Skeletal muscle tissue (tissue), 4 donors: Measurements from ENCODE around the gene KLK5. TPM values are rescaled to one million over a fixed set of nuclear protein-coding genes. Genes with fewer than 3 reads are reported as not detected.

ENCODE experiments used
- H3K27ac ChIP-seq: one replicate; pipeline ENCODE4 v1.7.0; 2013; ENCODE audit warnings: mild to moderate bottlenecking, low read depth, low read length, inconsistent platforms
- H3K27me3 ChIP-seq, 3 donors: one replicate each; pipeline ENCODE4 v1.7.0; 2013; ENCODE audit warnings: low read length in 3 of 3; ENCODE audit not compliant: control insufficient read depth in 3 of 3, insufficient read depth in 3 of 3
- H3K36me3 ChIP-seq, 3 donors: one replicate each; pipeline ENCODE4 v1.7.0; 2013; ENCODE audit warnings: low read length in 3 of 3; ENCODE audit not compliant: control insufficient read depth in 3 of 3, insufficient read depth in 3 of 3
- H3K4me1 ChIP-seq, 3 donors: one replicate each; pipeline ENCODE4 v1.7.0; 2013; ENCODE audit warnings: low read length in 3 of 3, mild to moderate bottlenecking in 3 of 3; ENCODE audit not compliant: control insufficient read depth in 3 of 3, insufficient read depth in 3 of 3
- H3K4me3 ChIP-seq, 3 donors: one replicate each; pipeline ENCODE4 v1.7.0; 2013; ENCODE audit warnings: low read length in 3 of 3
- H3K9ac ChIP-seq, 3 donors: one replicate each; pipeline ENCODE4 v1.7.0; 2013; ENCODE audit warnings: low read length in 3 of 3, mild to moderate bottlenecking in 3 of 3, moderate library complexity in 2 of 3, low read depth in 1 of 3
- H3K9me3 ChIP-seq, 3 donors: one replicate each; pipeline ENCODE4 v1.7.0; 2013; ENCODE audit warnings: low read length in 3 of 3; ENCODE audit not compliant: control insufficient read depth in 3 of 3
- total RNA-seq: library from RNA; depleted of rRNA; stranded (reverse); fragments of >200 nt; gene quantifications from one replicate; pipeline ENCODE4 v1.2.3, GENCODE V29; 2014
- donor health status: Osteomylitis.

The KLK5 gene
- total RNA-seq, 1 donor from 2014 or later = not detected

- no peak overlapping the region for H3K27ac ChIP-seq
- H3K4me3 ChIP-seq = no peak overlapping the region
- H3K9ac ChIP-seq = no peak overlapping the region
- H3K9me3 ChIP-seq = peaks cover 0 to 3% (median 2%) of the 10 kb centered on the region in 3 donors
- no peaks in the 10 kb centered on the region for H3K36me3 ChIP-seq
- peaks cover 3 to 9% (median 4%) of the 10 kb centered on the region in 3 donors for H3K27me3 ChIP-seq
- no peaks in the 10 kb centered on the region for H3K4me1 ChIP-seq
Measured at GRCh38 chr19:50928831-50929230, 24.0 kb downstream of the KLK5 start.

- H3K27me3 ChIP-seq = peaks cover 4 to 13% (median 9%) of the 10 kb centered on the region in 3 donors
Measured at GRCh38 chr19:50926144-50926543, 26.7 kb downstream of the KLK5 start.

DNA sequence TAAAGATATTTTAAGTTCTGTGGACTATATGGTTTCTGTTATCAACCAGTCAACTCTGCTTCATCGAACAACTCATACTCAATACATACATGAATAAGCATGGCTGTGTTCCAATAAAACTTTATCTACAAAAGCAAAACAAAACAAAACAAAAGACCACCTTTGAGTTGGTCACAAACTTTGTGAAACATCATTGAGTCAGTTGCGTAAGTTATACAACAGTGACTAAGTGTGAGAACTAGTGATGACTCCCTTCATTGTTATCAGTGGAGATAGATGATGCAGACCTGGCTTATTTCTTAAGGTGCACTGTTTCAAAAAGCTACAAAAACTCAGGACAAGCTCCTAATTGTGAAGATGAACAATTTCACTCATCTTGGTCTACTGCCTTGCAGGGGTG is 27.1 kb downstream of the KLK5 start:
- H3K9ac ChIP-seq = no peak overlapping the region
- no peaks in the 10 kb centered on the region for H3K36me3 ChIP-seq
- no peak overlapping the region for H3K27ac ChIP-seq
- no peak overlapping the region for H3K4me3 ChIP-seq
- H3K27me3 ChIP-seq = peaks cover 4 to 14% (median 9%) of the 10 kb centered on the region in 3 donors
- no peaks in the 10 kb centered on the region for H3K4me1 ChIP-seq
- H3K9me3 ChIP-seq = peaks cover 0 to 3% (median 0%) of the 10 kb centered on the region in 3 donors

More at GRCh38 chr19:50926144-50926543, 26.7 kb downstream of the KLK5 start:
- H3K9me3 ChIP-seq = peaks cover 0 to 3% (median 0%) of the 10 kb centered on the region in 3 donors
- no peaks in the 10 kb centered on the region for H3K4me1 ChIP-seq
- no peak overlapping the region for H3K27ac ChIP-seq
- no peaks in the 10 kb centered on the region for H3K36me3 ChIP-seq
- H3K4me3 ChIP-seq = no peak overlapping the region
- no peak overlapping the region for H3K9ac ChIP-seq

DNA sequence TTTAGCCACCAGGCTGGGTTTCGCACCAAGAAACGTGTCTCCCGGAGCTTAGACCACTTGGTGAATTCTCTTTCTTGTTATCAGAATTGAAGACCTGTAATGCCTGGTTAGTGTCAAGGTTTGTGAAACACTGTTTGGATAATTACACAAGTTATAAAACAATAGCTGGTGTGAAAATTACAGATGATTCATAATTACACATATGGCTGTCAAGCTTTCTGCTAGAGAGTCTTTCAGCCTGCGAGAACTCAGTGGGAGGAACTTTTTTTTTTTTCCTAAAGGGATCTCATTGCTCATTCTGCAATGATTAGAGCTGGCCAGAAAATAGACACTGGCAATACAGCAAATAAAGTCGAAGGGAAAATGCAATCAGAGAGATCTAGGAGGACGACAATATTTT is 28.3 kb downstream of the KLK5 start:
- Histone ChIP-seq H3K36me3 (no peaks in the 10 kb centered on the region), H3K4me1 (no peaks in the 10 kb centered on the region), H3K9ac (no peak overlapping the region), H3K27me3 (peaks cover 4 to 19% (median 9%) of the 10 kb centered on the region in 3 donors), H3K9me3 (peaks cover 0 to 3% (median 0%) of the 10 kb centered on the region in 3 donors), H3K27ac (no peak overlapping the region), H3K4me3 (no peak overlapping the region)

DNA sequence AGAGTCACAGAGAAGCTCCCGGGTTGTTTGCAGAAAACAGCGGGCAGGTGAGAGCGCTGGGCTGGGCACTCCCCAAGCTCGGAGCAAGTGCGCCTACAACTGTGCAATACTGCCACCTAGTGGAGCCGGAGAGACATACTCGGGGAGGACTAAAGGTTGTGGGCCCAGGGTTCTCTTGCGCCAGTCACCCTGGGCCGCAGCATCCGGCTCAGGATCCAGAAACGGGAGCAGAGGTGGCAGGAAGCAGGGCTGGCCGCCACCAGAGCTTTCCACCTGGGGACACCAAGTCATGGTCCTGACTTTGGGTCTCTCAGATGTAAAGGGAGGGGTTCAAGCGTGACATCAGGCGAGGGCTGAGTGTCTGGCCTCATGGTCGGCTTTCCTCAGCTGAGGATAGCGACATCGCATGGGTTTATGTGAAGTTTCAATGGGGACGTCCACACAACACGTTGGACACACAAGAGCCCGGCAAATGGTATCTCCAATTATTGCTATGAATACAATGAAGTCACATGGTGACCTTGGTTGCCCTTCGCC is 30.5 kb downstream of the KLK5 start:
- no peak overlapping the region for H3K27ac ChIP-seq
- H3K27me3 ChIP-seq = peaks cover 4 to 19% (median 6%) of the 10 kb centered on the region in 3 donors
- no peak overlapping the region for H3K9ac ChIP-seq
- H3K4me1 ChIP-seq = no peaks in the 10 kb centered on the region
- H3K4me3 ChIP-seq = no peak overlapping the region
- no peaks in the 10 kb centered on the region for H3K9me3 ChIP-seq
- no peaks in the 10 kb centered on the region for H3K36me3 ChIP-seq

DNA sequence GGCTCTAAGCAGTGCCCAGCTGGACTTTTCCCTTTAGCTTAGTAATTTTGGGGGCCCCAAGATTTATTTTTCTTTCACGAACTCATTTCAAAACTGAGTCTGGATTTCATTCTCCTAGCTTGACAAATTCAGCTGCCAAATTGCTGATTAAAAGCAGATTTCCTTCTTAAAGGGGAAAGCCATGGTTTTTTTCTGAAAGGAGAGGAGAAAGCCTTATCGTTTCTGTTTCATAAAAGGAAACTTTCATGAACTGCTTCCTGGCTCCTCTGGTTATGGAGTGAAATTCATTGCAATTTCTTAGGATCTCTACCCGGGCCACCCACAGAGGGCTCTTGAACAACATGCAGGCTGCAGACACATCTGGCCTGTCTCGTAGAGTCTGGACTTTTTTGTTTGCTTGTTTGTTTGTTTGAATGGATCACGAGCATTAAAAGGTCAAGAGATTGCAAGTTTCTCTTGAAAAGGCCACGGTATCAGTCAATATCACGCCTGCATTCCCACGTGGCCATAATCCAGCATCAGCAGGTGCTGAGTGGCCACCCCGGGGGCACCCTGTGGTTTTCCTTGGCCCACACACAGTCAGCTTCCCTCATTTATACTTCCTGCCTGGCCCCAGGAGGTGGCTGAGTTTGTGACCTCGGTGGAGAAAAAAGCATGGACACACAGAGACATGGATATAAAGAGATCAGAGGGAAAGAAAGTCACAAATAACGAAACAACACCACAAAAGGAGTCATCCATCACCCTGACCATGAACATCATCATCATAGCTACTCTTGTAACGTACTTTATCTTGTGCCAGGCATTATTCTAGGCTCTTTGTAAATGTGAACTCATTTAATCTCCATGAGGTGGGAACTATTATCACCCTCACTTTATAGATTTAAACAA is 31.2 kb downstream of the KLK5 start:
- no peaks in the 10 kb centered on the region for H3K9me3 ChIP-seq
- no peaks in the 10 kb centered on the region for H3K4me1 ChIP-seq
- peaks cover 4 to 21% (median 6%) of the 10 kb centered on the region in 3 donors for H3K27me3 ChIP-seq
- no peak overlapping the region for H3K9ac ChIP-seq
- H3K4me3 ChIP-seq = no peak overlapping the region
- H3K27ac ChIP-seq = no peak overlapping the region
- H3K36me3 ChIP-seq = no peaks in the 10 kb centered on the region

GRCh38 chr19:50916069-50916468 is 36.8 kb downstream of the KLK5 start:
- Histone ChIP-seq H3K27ac (no peak overlapping the region), H3K36me3 (no peaks in the 10 kb centered on the region), H3K4me1 (no peaks in the 10 kb centered on the region), H3K9me3 (no peaks in the 10 kb centered on the region), H3K4me3 (no peak overlapping the region), H3K9ac (no peak overlapping the region), H3K27me3 (peaks cover 12 to 37% (median 20%) of the 10 kb centered on the region in 3 donors)

DNA sequence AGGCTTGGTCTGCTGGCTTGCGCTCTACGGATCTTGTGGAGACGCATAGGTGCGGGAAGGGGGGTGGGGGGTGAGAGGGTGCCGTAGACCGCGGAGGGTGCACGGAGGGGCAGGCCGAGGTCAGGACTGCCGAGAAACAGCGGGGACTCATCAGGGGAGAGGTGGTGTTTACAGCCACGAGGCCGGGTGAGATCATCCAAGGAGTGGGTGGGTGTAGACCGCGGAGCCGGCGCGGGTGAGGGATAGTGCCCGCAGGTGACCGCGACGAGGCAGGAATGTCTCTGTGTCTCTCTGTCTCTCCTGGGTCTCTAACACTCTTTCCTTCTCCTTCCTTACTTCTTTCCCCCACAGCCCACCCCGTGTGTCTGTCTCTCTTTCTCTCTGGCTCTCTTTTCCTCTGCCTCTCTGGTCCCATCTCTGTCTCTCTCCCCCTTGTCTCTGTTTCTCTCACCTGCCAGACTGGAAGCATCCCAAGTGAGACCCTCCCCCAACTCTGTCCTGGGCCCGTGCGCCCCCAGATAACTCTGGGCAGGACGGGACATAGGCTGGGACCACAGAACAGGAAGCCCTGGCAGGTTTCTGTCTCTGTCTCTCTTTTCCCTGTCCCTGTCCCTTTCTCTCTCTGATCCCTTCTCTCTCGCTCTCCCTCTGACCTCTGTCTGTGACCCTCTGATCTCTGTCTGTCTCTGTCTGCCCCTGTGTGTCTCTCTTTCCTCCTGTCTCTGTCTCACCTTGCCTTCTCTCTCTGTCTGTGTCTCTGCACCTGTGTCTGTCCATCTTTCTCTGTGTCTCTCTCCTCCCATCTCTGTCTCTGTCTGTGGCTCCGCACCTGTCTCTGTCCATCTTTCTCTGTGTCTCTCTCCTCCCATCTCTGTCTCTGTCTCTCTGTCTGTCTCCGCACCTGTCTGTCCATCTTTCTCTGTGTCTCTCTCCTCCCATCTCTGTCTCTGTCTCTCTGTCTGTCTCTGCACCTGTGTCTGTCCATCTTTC is 39.8 kb downstream of the KLK5 start:
- Histone ChIP-seq H3K36me3 (no peaks in the 10 kb centered on the region), H3K4me3 (no peak overlapping the region), H3K4me1 (no peaks in the 10 kb centered on the region), H3K27me3 (peaks cover 34 to 50% (median 39%) of the 10 kb centered on the region in 3 donors), H3K9ac (no peak overlapping the region), H3K9me3 (no peaks in the 10 kb centered on the region), H3K27ac (no peak overlapping the region)

GRCh38 chr19:50912102-50912599 is 40.7 kb downstream of the KLK5 start:
- no peak overlapping the region for H3K4me3 ChIP-seq
- H3K27ac ChIP-seq = no peak overlapping the region
- no peaks in the 10 kb centered on the region for H3K4me1 ChIP-seq
- no peak overlapping the region for H3K9ac ChIP-seq
- no peaks in the 10 kb centered on the region for H3K9me3 ChIP-seq
- H3K36me3 ChIP-seq = no peaks in the 10 kb centered on the region
- H3K27me3 ChIP-seq = peaks cover 37 to 54% (median 40%) of the 10 kb centered on the region in 3 donors
